ENCODE measurements around the gene OR13F1. TPM values are rescaled to one million over a fixed set of nuclear protein-coding genes. Genes with fewer than 3 reads are reported as not detected.

OR13F1 gene
- total RNA-seq (not detected), polyA plus RNA-seq (not detected)
- long read RNA-seq, donor 1: 0 reads
- long read RNA-seq, donor 2: 0 reads
- long read RNA-seq, donor 3: 0 reads

- Histone ChIP-seq H3K27me3 (no peaks in the 10 kb centered on the region), H3K4me3 (no peak within 1 kb of the TSS), H3K36me3 (no peaks in the 10 kb centered on the region), H3K27ac (no peak within 1 kb of the TSS), H3K9me3 (no peaks in the 10 kb centered on the region), H3K4me1 (ENCODE audit: insufficient read depth) (no peaks in the 10 kb centered on the region)
- no peak for DNase-seq
- WGBS, 3 donors: 69 to 81% (median 74%) methylated on average over 5 of the region's 5 CpGs
- intact Hi-C loops (cut with DNase I): no loop called here
- no peak for TF ChIP-seq CTCF (IDR thresholded peaks at IDR 0.05)
- no peak for TF ChIP-seq EP300 (IDR thresholded peaks at IDR 0.05)
- no peak for TF ChIP-seq POLR2A (IDR thresholded peaks at IDR 0.05)
Measured at GRCh38 chr9:104503963-104504362, at the start of gene OR13F1. TSS of gene OR13F1 (plus strand) at chr9:104504263. CDS start at chr9:104504263, 0 bp downstream.

GRCh38 chr9:104456831-104457230, 47.2 kb upstream of the OR13F1 start:
- no peak for DNase-seq
- Histone ChIP-seq H3K27ac (no peak overlapping the region), H3K4me3 (no peak overlapping the region), H3K36me3 (no peaks in the 10 kb centered on the region), H3K9me3 (no peaks in the 10 kb centered on the region), H3K4me1 (ENCODE audit: insufficient read depth) (no peaks in the 10 kb centered on the region), H3K27me3 (no peaks in the 10 kb centered on the region)
- intact Hi-C loops (cut with DNase I): no loop called here
- 36 to 67% (median 64%) methylated on average over 1 of the region's 1 CpG for WGBS, 3 donors
- TF ChIP-seq CTCF (IDR thresholded peaks at IDR 0.05) (no peak), POLR2A (IDR thresholded peaks at IDR 0.05) (no peak), EP300 (IDR thresholded peaks at IDR 0.05) (no peak)

GRCh38 chr9:104463864-104464263, 40.2 kb upstream of the OR13F1 start:
- TF ChIP-seq POLR2A (IDR thresholded peaks at IDR 0.05) (no peak), EP300 (IDR thresholded peaks at IDR 0.05) (no peak), CTCF (IDR thresholded peaks at IDR 0.05) (no peak)
- H3K27ac ChIP-seq: no peak overlapping the region
- no peaks in the 10 kb centered on the region for H3K9me3 ChIP-seq
- DNase-seq: no peak
- no peaks in the 10 kb centered on the region for H3K36me3 ChIP-seq
- intact Hi-C loops (cut with DNase I): no loop called here
- H3K27me3 ChIP-seq: no peaks in the 10 kb centered on the region
- no peaks in the 10 kb centered on the region for H3K4me1 ChIP-seq (ENCODE audit: insufficient read depth)
- no peak overlapping the region for H3K4me3 ChIP-seq

GRCh38 chr9:104468261-104468660, 35.8 kb upstream of the OR13F1 start:
- H3K4me3 ChIP-seq: no peak overlapping the region
- TF ChIP-seq POLR2A (IDR thresholded peaks at IDR 0.05): no peak
- no peak for TF ChIP-seq EP300 (IDR thresholded peaks at IDR 0.05)
- TF ChIP-seq CTCF (IDR thresholded peaks at IDR 0.05): no peak

More at GRCh38 chr9:104468261-104468660, 35.8 kb upstream of the OR13F1 start:
- no peaks in the 10 kb centered on the region for H3K36me3 ChIP-seq
- intact Hi-C loops (cut with DNase I): no loop called here
- no peak overlapping the region for H3K27ac ChIP-seq
- H3K4me1 ChIP-seq (ENCODE audit: insufficient read depth): no peaks in the 10 kb centered on the region
- no peak for DNase-seq
- no peaks in the 10 kb centered on the region for H3K27me3 ChIP-seq
- H3K9me3 ChIP-seq: no peaks in the 10 kb centered on the region
